ENCODE measurements around the gene ACSL6.

Gene ACSL6

GRCh38 chr5:131979816-131980215 is 31.6 kb downstream of the ACSL6 start:
- H3K27ac ChIP-seq (ENCODE audit: insufficient read depth, low read depth, low read length, poor library complexity, severe bottlenecking) = no peak overlapping the region
- no peak overlapping the region for H3K4me3 ChIP-seq (ENCODE audit: insufficient read depth, low read depth, low read length)
- H3K36me3 ChIP-seq (ENCODE audit: control insufficient read depth, insufficient read depth, low read length) = no peaks in the 10 kb centered on the region
- WGBS, 2 experiments = 76 to 82% methylated on average over 4 of the region's 4 CpGs
- H3K27me3 ChIP-seq (ENCODE audit: control insufficient read depth, insufficient read depth, low read length, poor library complexity, severe bottlenecking) = no peaks in the 10 kb centered on the region
- H3K4me1 ChIP-seq (ENCODE audit: control insufficient read depth, insufficient read depth, low read length) = peaks cover 9% of the 10 kb centered on the region
- H3K9me3 ChIP-seq (ENCODE audit: control insufficient read depth, low read length) = no peaks in the 10 kb centered on the region

DNA sequence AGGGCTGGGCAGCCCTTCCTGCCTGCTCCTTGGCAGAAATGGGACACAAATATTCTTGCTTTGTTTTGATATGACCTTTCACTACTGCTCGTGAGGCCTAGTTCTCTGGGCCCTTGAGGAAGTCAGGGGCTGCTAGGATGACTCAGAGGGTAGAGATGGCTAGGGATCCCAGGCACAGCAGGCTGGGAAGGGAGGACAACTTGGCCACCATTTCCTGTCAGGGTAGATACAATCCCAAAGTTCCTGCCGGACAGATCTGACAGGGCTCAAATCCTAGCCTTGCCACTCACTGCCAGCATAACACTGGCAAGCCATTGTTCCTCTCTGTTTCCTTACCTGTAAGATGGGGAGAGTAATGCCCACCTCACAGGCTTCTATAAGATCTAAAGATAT is 34.2 kb downstream of the ACSL6 start:
- Histone ChIP-seq H3K4me1 (ENCODE audit: control insufficient read depth, insufficient read depth, low read length) (peaks cover 9% of the 10 kb centered on the region), H3K27ac (ENCODE audit: insufficient read depth, low read depth, low read length, poor library complexity, severe bottlenecking) (no peak overlapping the region), H3K4me3 (ENCODE audit: insufficient read depth, low read depth, low read length) (no peak overlapping the region), H3K27me3 (ENCODE audit: control insufficient read depth, insufficient read depth, low read length, poor library complexity, severe bottlenecking) (no peaks in the 10 kb centered on the region), H3K36me3 (ENCODE audit: control insufficient read depth, insufficient read depth, low read length) (no peaks in the 10 kb centered on the region), H3K9me3 (ENCODE audit: control insufficient read depth, low read length) (no peaks in the 10 kb centered on the region)
- 93 to 96% methylated on average over 2 of the region's 2 CpGs for WGBS, 2 experiments

- Histone ChIP-seq H3K36me3 (ENCODE audit: control insufficient read depth, insufficient read depth, low read length) (no peaks in the 10 kb centered on the region), H3K9me3 (ENCODE audit: control insufficient read depth, low read length) (no peaks in the 10 kb centered on the region), H3K4me3 (ENCODE audit: insufficient read depth, low read depth, low read length) (no peak overlapping the region), H3K4me1 (ENCODE audit: control insufficient read depth, insufficient read depth, low read length) (peaks cover 9% of the 10 kb centered on the region), H3K27ac (ENCODE audit: insufficient read depth, low read depth, low read length, poor library complexity, severe bottlenecking) (no peak overlapping the region), H3K27me3 (ENCODE audit: control insufficient read depth, insufficient read depth, low read length, poor library complexity, severe bottlenecking) (no peaks in the 10 kb centered on the region)
- 94 to 95% methylated on average over 6 of the region's 6 CpGs for WGBS, 2 experiments
Measured at GRCh38 chr5:131976414-131977211, 34.8 kb downstream of the ACSL6 start.

DNA sequence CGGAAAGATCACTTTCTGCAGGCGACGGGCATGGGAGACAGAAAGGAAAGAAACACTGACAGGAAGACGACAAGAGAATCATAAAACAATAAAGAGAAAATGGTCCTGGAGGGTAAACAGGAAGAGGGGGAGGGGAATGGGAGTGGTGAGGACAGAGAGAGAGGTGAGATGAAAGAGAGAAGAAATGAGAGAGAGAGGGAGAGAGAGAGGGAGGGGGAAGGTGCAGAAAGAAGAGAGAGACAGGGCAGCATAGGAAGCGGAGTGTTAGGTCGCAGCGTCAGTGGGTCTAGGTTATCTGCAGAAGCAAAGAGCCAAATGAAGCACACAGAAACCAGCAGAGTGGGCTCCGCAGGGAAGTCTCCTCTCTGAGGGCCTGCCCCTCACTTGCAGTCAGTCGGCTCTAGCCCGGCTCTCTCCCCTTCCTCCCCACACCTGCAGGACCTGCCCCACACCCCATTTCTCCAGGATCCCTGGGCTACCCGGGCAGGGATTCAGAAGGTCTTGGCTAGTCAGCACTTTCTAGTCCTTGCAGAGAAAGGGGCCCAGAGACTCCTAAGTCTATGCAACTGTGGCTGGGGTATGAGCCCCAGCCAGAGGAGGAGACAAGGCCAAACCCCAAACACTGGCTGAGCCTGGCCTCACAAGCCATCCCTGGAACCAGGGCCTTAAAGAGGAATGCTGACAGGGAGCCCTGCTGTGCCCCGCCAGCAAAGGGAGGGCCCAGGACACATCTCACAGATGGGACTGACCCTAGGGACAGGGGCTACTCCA is 36.3 kb downstream of the ACSL6 start:
- WGBS, 2 experiments = 63 to 68% methylated on average over 12 of the region's 12 CpGs
- Histone ChIP-seq H3K27me3 (ENCODE audit: control insufficient read depth, insufficient read depth, low read length, poor library complexity, severe bottlenecking) (no peaks in the 10 kb centered on the region), H3K9me3 (ENCODE audit: control insufficient read depth, low read length) (no peaks in the 10 kb centered on the region), H3K36me3 (ENCODE audit: control insufficient read depth, insufficient read depth, low read length) (no peaks in the 10 kb centered on the region), H3K4me3 (ENCODE audit: insufficient read depth, low read depth, low read length) (no peak overlapping the region), H3K27ac (ENCODE audit: insufficient read depth, low read depth, low read length, poor library complexity, severe bottlenecking) (no peak overlapping the region), H3K4me1 (ENCODE audit: control insufficient read depth, insufficient read depth, low read length) (peaks cover 9% of the 10 kb centered on the region)

- Histone ChIP-seq H3K4me3 (ENCODE audit: insufficient read depth, low read depth, low read length) (no peak overlapping the region), H3K9me3 (ENCODE audit: control insufficient read depth, low read length) (no peaks in the 10 kb centered on the region), H3K4me1 (ENCODE audit: control insufficient read depth, insufficient read depth, low read length) (peaks cover 9% of the 10 kb centered on the region), H3K36me3 (ENCODE audit: control insufficient read depth, insufficient read depth, low read length) (no peaks in the 10 kb centered on the region), H3K27ac (ENCODE audit: insufficient read depth, low read depth, low read length, poor library complexity, severe bottlenecking) (no peak overlapping the region), H3K27me3 (ENCODE audit: control insufficient read depth, insufficient read depth, low read length, poor library complexity, severe bottlenecking) (no peaks in the 10 kb centered on the region)
- WGBS, 2 experiments = 79 to 86% methylated on average over 5 of the region's 5 CpGs
Measured at GRCh38 chr5:131974622-131974955, 36.9 kb downstream of the ACSL6 start.

DNA sequence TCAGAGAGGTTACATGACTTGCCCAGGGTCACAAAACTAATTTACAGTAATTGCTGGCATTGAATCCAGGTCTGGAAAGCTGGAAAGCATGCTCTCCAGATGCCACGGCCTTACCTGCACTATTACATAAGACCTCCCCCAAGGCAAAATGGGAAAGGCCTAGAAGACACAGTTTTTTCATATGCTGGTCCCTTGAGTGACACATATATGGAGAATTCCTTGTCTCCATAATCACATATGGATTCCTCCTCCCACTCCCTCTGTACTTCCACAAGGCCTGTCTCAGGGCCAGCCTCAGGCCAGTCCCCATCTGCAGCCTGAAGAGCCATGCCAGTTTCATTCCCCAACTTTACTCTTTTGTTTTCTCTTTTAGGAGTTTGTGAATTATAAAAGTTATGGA is 37.4 kb downstream of the ACSL6 start:
- H3K4me1 ChIP-seq (ENCODE audit: control insufficient read depth, insufficient read depth, low read length) = peaks cover 9% of the 10 kb centered on the region
- H3K27ac ChIP-seq (ENCODE audit: insufficient read depth, low read depth, low read length, poor library complexity, severe bottlenecking) = no peak overlapping the region
- WGBS, 2 experiments = 81 to 84% methylated on average over 1 of the region's 1 CpG
- no peaks in the 10 kb centered on the region for H3K9me3 ChIP-seq (ENCODE audit: control insufficient read depth, low read length)
- H3K27me3 ChIP-seq (ENCODE audit: control insufficient read depth, insufficient read depth, low read length, poor library complexity, severe bottlenecking) = no peaks in the 10 kb centered on the region
- no peak overlapping the region for H3K4me3 ChIP-seq (ENCODE audit: insufficient read depth, low read depth, low read length)
- H3K36me3 ChIP-seq (ENCODE audit: control insufficient read depth, insufficient read depth, low read length) = no peaks in the 10 kb centered on the region

DNA sequence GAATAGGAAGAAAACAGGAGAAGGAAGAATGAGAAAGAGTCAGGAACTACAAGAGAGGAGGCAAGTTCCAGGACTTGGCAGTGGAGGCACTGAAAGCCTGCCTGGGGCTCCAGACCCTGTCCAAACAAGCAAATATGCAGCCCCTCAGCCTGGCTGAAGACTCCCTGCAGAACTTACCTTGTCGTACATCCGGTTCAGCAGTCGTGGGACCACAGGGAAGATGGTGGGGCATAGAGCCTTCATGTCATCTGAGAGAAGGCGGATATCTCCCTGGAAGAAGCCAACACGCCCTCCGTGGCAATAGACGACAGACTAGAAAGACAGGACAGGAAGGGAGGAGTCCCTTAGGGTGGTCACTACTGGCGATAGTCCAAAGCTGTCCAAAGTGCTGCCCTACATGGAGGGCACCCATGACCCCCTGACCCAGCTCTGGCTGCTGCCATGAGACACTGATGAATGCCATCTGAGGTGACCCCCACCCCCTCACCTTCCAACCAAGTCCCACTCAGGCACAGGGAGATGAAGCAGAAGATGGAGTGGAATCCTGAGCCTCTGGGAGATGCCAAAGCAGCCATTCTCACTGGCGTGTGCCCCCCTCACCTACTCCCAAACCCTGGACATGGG is 38.3 kb downstream of the ACSL6 start:
- 94 to 96% methylated on average over 9 of the region's 9 CpGs for WGBS, 2 experiments
- no peaks in the 10 kb centered on the region for H3K9me3 ChIP-seq (ENCODE audit: control insufficient read depth, low read length)
- H3K36me3 ChIP-seq (ENCODE audit: control insufficient read depth, insufficient read depth, low read length) = no peaks in the 10 kb centered on the region
- no peak overlapping the region for H3K27ac ChIP-seq (ENCODE audit: insufficient read depth, low read depth, low read length, poor library complexity, severe bottlenecking)
- no peak overlapping the region for H3K4me3 ChIP-seq (ENCODE audit: insufficient read depth, low read depth, low read length)
- H3K4me1 ChIP-seq (ENCODE audit: control insufficient read depth, insufficient read depth, low read length) = peaks cover 9% of the 10 kb centered on the region
- H3K27me3 ChIP-seq (ENCODE audit: control insufficient read depth, insufficient read depth, low read length, poor library complexity, severe bottlenecking) = no peaks in the 10 kb centered on the region

DNA sequence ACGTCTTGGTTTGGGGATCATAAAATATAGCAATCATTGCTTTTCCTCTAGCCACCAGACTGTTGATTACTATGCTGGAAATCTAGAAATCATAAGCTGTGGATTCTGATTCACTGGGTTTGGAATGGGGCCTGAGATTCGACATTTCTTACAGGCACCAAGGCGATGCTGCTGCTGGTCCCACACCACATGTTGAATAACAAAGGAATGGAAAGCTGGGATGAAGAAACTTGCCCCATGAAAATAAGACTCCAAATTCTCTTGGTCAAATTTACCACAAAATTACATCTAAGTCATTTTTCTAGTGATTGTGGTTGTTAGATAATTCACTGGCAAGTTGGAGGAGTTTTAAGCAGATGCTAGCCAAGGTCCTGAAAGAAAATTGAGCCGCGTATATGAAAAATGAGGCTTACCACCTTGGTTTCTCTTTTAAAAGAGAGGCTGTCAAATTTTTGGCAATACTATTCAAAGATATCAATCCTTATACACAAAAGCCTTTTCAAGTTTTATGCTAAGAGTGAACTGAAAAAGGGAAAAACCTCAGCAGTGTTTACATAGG is 43.0 kb downstream of the ACSL6 start:
- Histone ChIP-seq H3K4me1 (ENCODE audit: control insufficient read depth, insufficient read depth, low read length) (no peaks in the 10 kb centered on the region), H3K4me3 (ENCODE audit: insufficient read depth, low read depth, low read length) (no peak overlapping the region), H3K27ac (ENCODE audit: insufficient read depth, low read depth, low read length, poor library complexity, severe bottlenecking) (no peak overlapping the region), H3K9me3 (ENCODE audit: control insufficient read depth, low read length) (no peaks in the 10 kb centered on the region), H3K36me3 (ENCODE audit: control insufficient read depth, insufficient read depth, low read length) (no peaks in the 10 kb centered on the region), H3K27me3 (ENCODE audit: control insufficient read depth, insufficient read depth, low read length, poor library complexity, severe bottlenecking) (no peaks in the 10 kb centered on the region)
- WGBS, 2 experiments = 92 to 93% methylated on average over 4 to 5 of the region's 5 CpGs

GRCh38 chr5:131966551-131966950 is 44.9 kb downstream of the ACSL6 start:
- Histone ChIP-seq H3K4me3 (ENCODE audit: insufficient read depth, low read depth, low read length) (no peak overlapping the region), H3K9me3 (ENCODE audit: control insufficient read depth, low read length) (no peaks in the 10 kb centered on the region), H3K4me1 (ENCODE audit: control insufficient read depth, insufficient read depth, low read length) (no peaks in the 10 kb centered on the region), H3K36me3 (ENCODE audit: control insufficient read depth, insufficient read depth, low read length) (no peaks in the 10 kb centered on the region), H3K27ac (ENCODE audit: insufficient read depth, low read depth, low read length, poor library complexity, severe bottlenecking) (no peak overlapping the region), H3K27me3 (ENCODE audit: control insufficient read depth, insufficient read depth, low read length, poor library complexity, severe bottlenecking) (no peaks in the 10 kb centered on the region)
- 96 to 97% methylated on average over 1 of the region's 1 CpG for WGBS, 2 experiments

- no peak overlapping the region for H3K27ac ChIP-seq (ENCODE audit: insufficient read depth, low read depth, low read length, poor library complexity, severe bottlenecking)
- WGBS, 2 experiments = 81 to 85% methylated on average over 6 of the region's 6 CpGs
Measured at GRCh38 chr5:131965826-131966415, 45.5 kb downstream of the ACSL6 start.

More at GRCh38 chr5:131965826-131966415, 45.5 kb downstream of the ACSL6 start:
- no peaks in the 10 kb centered on the region for H3K9me3 ChIP-seq (ENCODE audit: control insufficient read depth, low read length)
- H3K27me3 ChIP-seq (ENCODE audit: control insufficient read depth, insufficient read depth, low read length, poor library complexity, severe bottlenecking) = no peaks in the 10 kb centered on the region
- H3K4me1 ChIP-seq (ENCODE audit: control insufficient read depth, insufficient read depth, low read length) = no peaks in the 10 kb centered on the region
- no peak overlapping the region for H3K4me3 ChIP-seq (ENCODE audit: insufficient read depth, low read depth, low read length)
- no peaks in the 10 kb centered on the region for H3K36me3 ChIP-seq (ENCODE audit: control insufficient read depth, insufficient read depth, low read length)
